Nephron (organoid): ENCODE measurements around the gene SETD6.

ENCODE experiments used
- H3K27ac Mint-ChIP-seq, 3 experiments: 2 replicates each; pipeline ENCODE4 v1.8.0; 2020; ENCODE audit warnings: mixed read lengths in 3 of 3, mild to moderate bottlenecking in 2 of 3, moderate library complexity in 1 of 3
- H3K27me3 Mint-ChIP-seq: 2 replicates; pipeline ENCODE4 v1.8.0; 2021; ENCODE audit warnings: low read depth, mild to moderate bottlenecking, moderate library complexity, mixed read lengths
- H3K36me3 Mint-ChIP-seq: 2 replicates; pipeline ENCODE4 v1.8.0; 2020; ENCODE audit warnings: low read depth, mixed read lengths
- H3K4me1 Mint-ChIP-seq: 2 replicates; pipeline ENCODE4 v1.8.0; 2020; ENCODE audit warnings: mixed read lengths
- H3K4me3 Mint-ChIP-seq, 3 experiments: 2 replicates each; pipeline ENCODE4 v1.8.0; 2020; ENCODE audit warnings: mild to moderate bottlenecking in 3 of 3, mixed read lengths in 3 of 3, moderate library complexity in 2 of 3
- H3K9me3 Mint-ChIP-seq: 2 replicates; pipeline ENCODE4 v1.8.0; 2020; ENCODE audit warnings: mixed read lengths
- TF ChIP-seq, protein P1 (sequence below), 3 experiments: fragments of 200-600 bp; sonication (generic); IDR thresholded peaks; one replicate each; pipeline ENCODE4 v1.5.0; 2021; ENCODE audit warnings: antibody characterized with exemption in 3 of 3; ENCODE audit not compliant: unreplicated experiment in 3 of 3

Gene SETD6

DNA sequence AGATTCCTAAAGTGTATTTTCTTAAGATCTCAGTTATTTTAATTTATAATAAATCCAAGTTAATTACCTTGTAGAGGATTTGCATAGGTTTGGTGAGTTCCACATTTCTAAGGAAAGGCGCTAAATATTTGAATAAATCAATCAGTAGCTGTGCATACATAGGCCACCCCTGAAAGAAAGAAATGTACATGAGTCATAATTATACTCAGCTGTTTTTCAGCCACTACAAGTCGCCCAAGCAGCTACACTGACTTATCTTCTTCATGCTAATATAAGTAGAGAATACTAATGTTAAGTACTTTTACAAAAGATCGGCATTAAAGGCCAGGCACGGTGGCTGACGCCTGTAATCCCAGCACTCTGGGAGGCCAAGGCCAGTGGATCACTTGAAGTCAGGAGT is 14.9 kb downstream of the SETD6 start:
- Mint-ChIP-seq H3K4me1 (no peaks in the 10 kb centered on the region), H3K9me3 (no peaks in the 10 kb centered on the region), H3K27me3 (no peaks in the 10 kb centered on the region), H3K27ac (no peak overlapping the region), H3K4me3 (no peak overlapping the region), H3K36me3 (peaks cover 86% of the 10 kb centered on the region)
- TF ChIP-seq, protein P1, sequence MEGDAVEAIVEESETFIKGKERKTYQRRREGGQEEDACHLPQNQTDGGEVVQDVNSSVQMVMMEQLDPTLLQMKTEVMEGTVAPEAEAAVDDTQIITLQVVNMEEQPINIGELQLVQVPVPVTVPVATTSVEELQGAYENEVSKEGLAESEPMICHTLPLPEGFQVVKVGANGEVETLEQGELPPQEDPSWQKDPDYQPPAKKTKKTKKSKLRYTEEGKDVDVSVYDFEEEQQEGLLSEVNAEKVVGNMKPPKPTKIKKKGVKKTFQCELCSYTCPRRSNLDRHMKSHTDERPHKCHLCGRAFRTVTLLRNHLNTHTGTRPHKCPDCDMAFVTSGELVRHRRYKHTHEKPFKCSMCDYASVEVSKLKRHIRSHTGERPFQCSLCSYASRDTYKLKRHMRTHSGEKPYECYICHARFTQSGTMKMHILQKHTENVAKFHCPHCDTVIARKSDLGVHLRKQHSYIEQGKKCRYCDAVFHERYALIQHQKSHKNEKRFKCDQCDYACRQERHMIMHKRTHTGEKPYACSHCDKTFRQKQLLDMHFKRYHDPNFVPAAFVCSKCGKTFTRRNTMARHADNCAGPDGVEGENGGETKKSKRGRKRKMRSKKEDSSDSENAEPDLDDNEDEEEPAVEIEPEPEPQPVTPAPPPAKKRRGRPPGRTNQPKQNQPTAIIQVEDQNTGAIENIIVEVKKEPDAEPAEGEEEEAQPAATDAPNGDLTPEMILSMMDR (IDR thresholded peaks at IDR 0.05; ENCODE audit: unreplicated experiment in 3 of 3), result no peak

DNA sequence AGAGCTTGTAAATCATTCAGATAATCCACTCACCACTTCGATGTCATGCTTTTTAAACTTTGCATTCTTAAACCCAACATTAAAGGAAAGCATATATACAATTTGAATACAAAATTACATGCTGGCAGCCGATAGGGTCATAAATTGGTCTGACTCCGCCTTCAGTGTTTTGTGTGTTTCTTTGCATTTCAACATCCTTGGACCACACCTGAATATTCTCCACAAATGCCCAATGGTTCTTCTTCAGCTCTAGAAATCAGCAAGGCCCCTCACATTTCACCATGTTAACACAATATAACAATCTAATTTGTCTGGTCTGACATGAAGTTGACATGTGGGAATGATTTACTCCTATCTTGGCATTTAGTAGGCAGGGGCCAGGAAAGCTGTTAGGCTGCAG is 17.1 kb downstream of the SETD6 start:
- Mint-ChIP-seq H3K36me3 (peaks cover 83% of the 10 kb centered on the region), H3K4me1 (no peaks in the 10 kb centered on the region), H3K27ac (no peak overlapping the region), H3K27me3 (no peaks in the 10 kb centered on the region), H3K4me3 (no peak overlapping the region), H3K9me3 (no peaks in the 10 kb centered on the region)
- TF ChIP-seq, protein P1 (IDR thresholded peaks at IDR 0.05; ENCODE audit: unreplicated experiment in 3 of 3), result no peak

DNA sequence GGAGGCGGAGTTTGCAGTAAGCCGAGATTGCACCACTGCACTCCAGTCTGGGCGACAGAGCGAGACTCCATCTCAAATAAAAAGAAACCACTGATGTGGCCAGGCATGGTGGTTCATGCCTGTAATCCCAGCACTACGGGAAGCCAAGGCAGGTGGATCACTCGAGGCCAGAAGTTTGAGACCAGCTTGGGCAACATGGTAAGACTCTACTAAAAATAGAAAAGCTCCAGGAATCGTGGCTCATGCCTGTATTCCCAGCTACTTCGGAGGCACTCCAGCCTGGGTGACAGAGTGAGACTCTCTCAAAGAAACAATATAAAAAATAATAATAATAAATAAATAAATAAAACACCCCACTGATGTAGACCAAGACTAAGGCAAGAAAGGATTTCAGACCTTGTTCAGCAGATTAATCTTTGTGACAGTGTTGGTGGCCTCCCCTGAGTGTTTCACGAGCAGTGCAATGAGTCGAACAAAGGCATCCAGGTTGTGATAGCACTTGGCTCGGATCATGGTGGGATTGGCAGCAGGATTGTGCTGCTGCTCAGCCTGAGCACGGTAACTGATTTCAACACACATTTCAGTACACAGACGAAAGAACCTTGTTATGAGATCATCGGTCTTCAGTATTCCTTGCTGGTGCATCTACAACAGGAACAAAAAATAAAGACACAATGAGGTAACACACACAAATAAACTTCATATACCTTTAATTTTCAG is 18.6 kb downstream of the SETD6 start:
- H3K36me3 Mint-ChIP-seq, result peaks cover 86% of the 10 kb centered on the region
- H3K4me3 Mint-ChIP-seq, result no peak overlapping the region
- no peaks in the 10 kb centered on the region for H3K9me3 Mint-ChIP-seq
- no peaks in the 10 kb centered on the region for H3K27me3 Mint-ChIP-seq
- H3K4me1 Mint-ChIP-seq, result no peaks in the 10 kb centered on the region
- H3K27ac Mint-ChIP-seq, result no peak overlapping the region
- TF ChIP-seq, protein P1 (IDR thresholded peaks at IDR 0.05; ENCODE audit: unreplicated experiment in 3 of 3), result no peak

DNA sequence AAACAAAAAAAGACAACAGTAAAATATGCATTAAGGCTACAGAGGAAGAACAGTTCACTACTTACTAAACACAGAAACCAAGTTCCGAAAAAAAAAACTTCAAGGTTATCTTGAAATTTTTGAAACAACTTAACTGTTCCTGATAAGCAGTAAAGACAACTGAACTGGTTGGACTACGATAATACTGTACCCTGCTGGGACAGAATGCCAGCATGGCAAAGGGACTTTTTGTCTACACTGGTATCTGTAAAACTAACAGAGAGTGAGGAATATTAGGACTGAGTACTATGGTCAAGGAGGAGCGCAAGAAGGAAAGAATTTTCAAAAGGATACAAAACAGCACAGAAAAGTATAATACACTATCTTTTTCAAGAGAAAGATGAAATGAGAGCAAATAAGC is 19.8 kb downstream of the SETD6 start:
- TF ChIP-seq, protein P1 (IDR thresholded peaks at IDR 0.05; ENCODE audit: unreplicated experiment in 3 of 3), result no peak
- H3K27ac Mint-ChIP-seq, result no peak overlapping the region

DNA sequence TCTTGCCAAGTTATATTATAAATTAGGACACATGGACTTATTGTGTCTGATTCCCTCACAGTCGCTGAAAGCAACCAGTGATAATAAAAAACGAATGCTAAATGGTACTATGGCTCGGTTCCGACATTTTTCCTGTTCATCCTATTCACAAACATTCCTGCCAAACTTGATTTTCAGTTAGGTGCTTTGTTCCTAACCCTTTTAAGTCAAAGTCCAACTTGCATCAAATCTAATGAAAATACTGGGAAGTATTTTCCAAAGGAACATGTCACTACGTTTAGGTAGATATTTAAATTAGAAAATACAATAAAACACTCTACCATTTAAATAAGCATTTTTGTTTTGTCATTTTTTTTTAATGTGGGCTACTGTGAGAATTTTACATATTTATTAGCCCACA is 21.0 kb downstream of the SETD6 start:
- Mint-ChIP-seq H3K4me1 (no peaks in the 10 kb centered on the region), H3K27ac (no peak overlapping the region), H3K4me3 (no peak overlapping the region), H3K36me3 (peaks cover 85% of the 10 kb centered on the region), H3K27me3 (no peaks in the 10 kb centered on the region), H3K9me3 (no peaks in the 10 kb centered on the region)
- TF ChIP-seq, protein P1 (IDR thresholded peaks at IDR 0.05; ENCODE audit: unreplicated experiment in 3 of 3), result no peak

More for the DNA sequence above, 19.8 kb downstream of the SETD6 start:
- no peaks in the 10 kb centered on the region for H3K4me1 Mint-ChIP-seq
- no peaks in the 10 kb centered on the region for H3K9me3 Mint-ChIP-seq
- no peak overlapping the region for H3K4me3 Mint-ChIP-seq
- H3K27me3 Mint-ChIP-seq, result no peaks in the 10 kb centered on the region
- H3K36me3 Mint-ChIP-seq, result peaks cover 86% of the 10 kb centered on the region
